ENCODE data around the gene SOX1. TPM values are rescaled to one million over a fixed set of nuclear protein-coding genes. Genes with fewer than 3 reads are reported as not detected.

The SOX1 gene
- total and polyA plus RNA-seq, 9 donors: not detected

- Histone ChIP-seq H3K27me3 (no peaks in the 10 kb centered on the region), H3K36me3 (no peaks in the 10 kb centered on the region), H3K4me3 (no peak overlapping the region), H3K9me3 (no peaks in the 10 kb centered on the region), H3K4me1 (ENCODE audit: insufficient read depth) (no peaks in the 10 kb centered on the region), H3K27ac (no peak overlapping the region)
- no peak for DNase-seq
- TF ChIP-seq, protein P1, sequence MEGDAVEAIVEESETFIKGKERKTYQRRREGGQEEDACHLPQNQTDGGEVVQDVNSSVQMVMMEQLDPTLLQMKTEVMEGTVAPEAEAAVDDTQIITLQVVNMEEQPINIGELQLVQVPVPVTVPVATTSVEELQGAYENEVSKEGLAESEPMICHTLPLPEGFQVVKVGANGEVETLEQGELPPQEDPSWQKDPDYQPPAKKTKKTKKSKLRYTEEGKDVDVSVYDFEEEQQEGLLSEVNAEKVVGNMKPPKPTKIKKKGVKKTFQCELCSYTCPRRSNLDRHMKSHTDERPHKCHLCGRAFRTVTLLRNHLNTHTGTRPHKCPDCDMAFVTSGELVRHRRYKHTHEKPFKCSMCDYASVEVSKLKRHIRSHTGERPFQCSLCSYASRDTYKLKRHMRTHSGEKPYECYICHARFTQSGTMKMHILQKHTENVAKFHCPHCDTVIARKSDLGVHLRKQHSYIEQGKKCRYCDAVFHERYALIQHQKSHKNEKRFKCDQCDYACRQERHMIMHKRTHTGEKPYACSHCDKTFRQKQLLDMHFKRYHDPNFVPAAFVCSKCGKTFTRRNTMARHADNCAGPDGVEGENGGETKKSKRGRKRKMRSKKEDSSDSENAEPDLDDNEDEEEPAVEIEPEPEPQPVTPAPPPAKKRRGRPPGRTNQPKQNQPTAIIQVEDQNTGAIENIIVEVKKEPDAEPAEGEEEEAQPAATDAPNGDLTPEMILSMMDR (IDR thresholded peaks at IDR 0.05): no peak
- no peak for TF ChIP-seq POLR2A (IDR thresholded peaks at IDR 0.05)
- TF ChIP-seq EP300 (IDR thresholded peaks at IDR 0.05): no peak
- intact Hi-C loops (cut with DNase I): no loop called here
- 74 to 82% (median 81%) methylated on average over 15 of the region's 15 CpGs for WGBS, 3 donors
These were observed 45.8 kb downstream of the SOX1 start for GRCh38 chr13:112112534-112113276.

GRCh38 chr13:112113348-112113747, 46.4 kb downstream of the SOX1 start:
- no peak for DNase-seq
- 27 to 32% (median 32%) methylated on average over 7 of the region's 7 CpGs for WGBS, 3 donors
- no peaks in the 10 kb centered on the region for H3K4me1 ChIP-seq (ENCODE audit: insufficient read depth)
- TF ChIP-seq POLR2A (IDR thresholded peaks at IDR 0.05) (no peak), EP300 (IDR thresholded peaks at IDR 0.05) (no peak)
- TF ChIP-seq, protein P1 (IDR thresholded peaks at IDR 0.05): no peak
- intact Hi-C loops (cut with DNase I): no loop called here
- no peak overlapping the region for H3K27ac ChIP-seq
- no peak overlapping the region for H3K4me3 ChIP-seq
- H3K9me3 ChIP-seq: no peaks in the 10 kb centered on the region
- no peaks in the 10 kb centered on the region for H3K27me3 ChIP-seq
- H3K36me3 ChIP-seq: no peaks in the 10 kb centered on the region

GRCh38 chr13:112113851-112114250, 46.9 kb downstream of the SOX1 start:
- intact Hi-C loops (cut with DNase I): no loop called here
- WGBS, 3 donors: 55 to 69% (median 63%) methylated on average over 4 of the region's 4 CpGs
- no peaks in the 10 kb centered on the region for H3K9me3 ChIP-seq

DNA sequence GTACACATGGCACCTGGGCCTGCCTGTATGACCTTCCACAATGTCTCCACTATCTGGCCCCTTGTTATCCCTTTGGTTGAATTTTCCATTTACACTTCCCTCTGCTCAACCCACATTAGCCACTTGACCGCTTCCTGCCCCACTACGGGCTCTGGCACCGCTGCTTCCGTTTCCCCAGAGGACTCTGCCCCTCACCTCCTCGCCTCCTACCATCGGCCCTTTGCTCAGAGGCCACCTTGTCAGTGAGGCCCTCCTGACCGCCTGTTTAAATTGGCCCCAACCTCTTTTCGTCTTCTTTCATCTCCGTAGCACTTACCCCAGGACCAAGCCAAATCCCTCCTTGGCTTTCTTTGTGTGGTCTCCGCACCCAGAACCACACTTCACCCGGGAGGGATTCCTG, 47.4 kb downstream of the SOX1 start:
- WGBS, 3 donors: 72 to 77% (median 74%) methylated on average over 11 of the region's 11 CpGs
- no peak for TF ChIP-seq POLR2A (IDR thresholded peaks at IDR 0.05)
- intact Hi-C loops (cut with DNase I): no loop called here
- Histone ChIP-seq H3K4me1 (ENCODE audit: insufficient read depth) (no peaks in the 10 kb centered on the region), H3K4me3 (no peak overlapping the region), H3K9me3 (no peaks in the 10 kb centered on the region), H3K27ac (no peak overlapping the region), H3K27me3 (no peaks in the 10 kb centered on the region), H3K36me3 (no peaks in the 10 kb centered on the region)
- DNase-seq: no peak

More at GRCh38 chr13:112113851-112114250, 46.9 kb downstream of the SOX1 start:
- Histone ChIP-seq H3K4me3 (no peak overlapping the region), H3K4me1 (ENCODE audit: insufficient read depth) (no peaks in the 10 kb centered on the region), H3K27me3 (no peaks in the 10 kb centered on the region), H3K36me3 (no peaks in the 10 kb centered on the region), H3K27ac (no peak overlapping the region)
- no peak for DNase-seq
- TF ChIP-seq EP300 (IDR thresholded peaks at IDR 0.05) (no peak), POLR2A (IDR thresholded peaks at IDR 0.05) (no peak)

GRCh38 chr13:112115403-112116091, 48.6 kb downstream of the SOX1 start:
- no peaks in the 10 kb centered on the region for H3K27me3 ChIP-seq
- intact Hi-C loops (cut with DNase I): no loop called here
- DNase-seq: no peak
- no peak overlapping the region for H3K4me3 ChIP-seq
- no peaks in the 10 kb centered on the region for H3K4me1 ChIP-seq (ENCODE audit: insufficient read depth)
- no peaks in the 10 kb centered on the region for H3K36me3 ChIP-seq
- H3K9me3 ChIP-seq: no peaks in the 10 kb centered on the region
- TF ChIP-seq, protein P1 (IDR thresholded peaks at IDR 0.05): no peak
- no peak overlapping the region for H3K27ac ChIP-seq
- WGBS, 3 donors: 67 to 82% (median 73%) methylated on average over 20 of the region's 20 CpGs

Measured in ovary (tissue), 9 donors.